ENCODE data around the gene GPR162.

DNA sequence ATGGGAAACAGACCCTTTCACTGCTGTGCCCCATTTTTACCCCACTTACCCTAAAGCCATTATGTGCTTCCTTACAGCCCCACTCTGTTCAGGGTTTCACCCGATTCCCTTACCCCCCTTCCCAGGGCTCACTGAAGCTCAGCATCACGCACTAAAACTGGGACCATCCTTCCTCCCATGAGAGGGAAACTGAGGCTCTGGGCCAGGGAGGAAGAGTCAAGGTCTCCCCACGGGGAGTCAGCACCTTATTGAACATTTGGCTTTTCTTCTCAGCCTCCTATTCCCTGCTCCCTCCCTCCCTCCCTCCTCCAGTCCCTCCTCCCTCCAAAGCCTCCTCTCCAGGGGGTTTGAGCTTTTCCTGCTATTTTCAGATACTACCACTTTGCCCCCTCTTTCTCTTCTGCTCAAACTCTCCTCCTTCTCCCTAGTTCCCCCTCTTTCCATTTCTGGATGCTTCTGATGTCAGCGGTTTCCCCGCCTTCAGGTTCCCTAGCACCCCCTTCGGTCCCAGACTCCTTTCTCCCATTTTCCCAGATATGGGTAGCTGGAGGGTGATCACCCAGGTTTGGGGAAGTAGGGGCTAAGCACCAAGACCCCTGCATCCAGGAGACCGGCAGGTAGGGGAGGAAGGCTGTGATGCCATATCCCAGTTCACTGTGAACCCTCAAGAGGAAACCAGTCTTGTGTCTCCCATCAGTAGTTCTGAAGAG is 960 bp downstream of the GPR162 start:
- TF ChIP-seq CTCF (IDR thresholded peaks at IDR 0.05; ENCODE audit: low read depth, low read length, missing input control) (no peak), MAX (IDR thresholded peaks at IDR 0.05) (no peak), RAD21 (IDR thresholded peaks at IDR 0.05) (no peak), JUND (IDR thresholded peaks at IDR 0.05) (no peak), EGR1 (IDR thresholded peaks at IDR 0.05; ENCODE audit: low read depth in 2 of 2) (no peak), GABPA (IDR thresholded peaks at IDR 0.05 in 1 of 2, conservative IDR thresholded peaks at IDR 0.05 in 1 of 2) (no peak)
